Prostate gland (tissue), 2 donors: ENCODE data around the gene SHANK1. TPM values are rescaled to one million over a fixed set of nuclear protein-coding genes. Genes with fewer than 3 reads are reported as not detected.

ENCODE experiments used
- DNase-seq: peaks from one replicate; pipeline ENCODE4 v3.0.0-alpha.2; 2019; ENCODE audit warnings: low spot score
- H3K27ac ChIP-seq, 2 donors: fragments of 200-600 bp; sonication (generic); 2 replicates each; pipeline ENCODE4 v1.5.1; 2017 to 2019
- H3K27me3 ChIP-seq: fragments of 200-600 bp; sonication (generic); replicated peaks from 2 replicates; pipeline ENCODE4 v1.5.1; 2019; ENCODE audit not compliant: insufficient read depth
- H3K36me3 ChIP-seq, 2 donors: fragments of 200-600 bp; sonication (generic); 1 replicate in 1 of 2; 2 replicates in 1 of 2; pipeline versions ENCODE4 v1.5.1 to v1.8.1; 2017 to 2019
- H3K4me1 ChIP-seq: fragments of 200-600 bp; sonication (generic); replicated peaks from 2 replicates; pipeline ENCODE4 v1.5.1; 2019
- H3K4me3 ChIP-seq, 2 donors: fragments of 200-600 bp; sonication (generic); 2 replicates each; pipeline ENCODE4 v1.5.1; 2017 to 2019
- H3K9me3 ChIP-seq: fragments of 200-600 bp; sonication (generic); 2 replicates; pipeline ENCODE4 v1.5.1; 2017
- CTCF ChIP-seq, 4 experiments: fragments of 200-600 bp in 2 of 4; fragments of 450-650 bp in 2 of 4; sonication (generic) in 2 of 4; IDR thresholded peaks; 1 replicate in 3 of 4; 2 replicates in 1 of 4; pipeline ENCODE4 v1.5.1; 2016 to 2019; ENCODE audit warnings: antibody characterized with exemption in 4 of 4, mild to moderate bottlenecking in 2 of 4, moderate library complexity in 2 of 4
- POLR2A ChIP-seq: fragments of 450-650 bp; IDR thresholded peaks from one replicate; pipeline ENCODE4 v1.6.1; 2016; ENCODE audit warnings: antibody characterized with exemption, mild to moderate bottlenecking
- POLR2AphosphoS5 ChIP-seq: sonication (generic); formaldehyde crosslinking; IDR thresholded peaks from one replicate; pipeline ENCODE4 v1.6.1; 2017; ENCODE audit warnings: antibody characterized with exemption
- WGBS: methylation state at CpG from one replicate; pipeline ENCODE4 v1.1.5; 2018; 5-methylcytosine and 5-hydroxymethylcytosine counted together
- intact Hi-C: fragments of 100-400 bp; cut with DNase I; formaldehyde crosslinking; loops from one replicate; pipeline ENCODE4 v1.14.2; 2022
- total RNA-seq, 2 donors: library from RNA; depleted of rRNA; stranded (reverse); fragments of >200 nt; gene quantifications; one replicate each; pipeline ENCODE4 v1.1.0, GENCODE V29; 2016

Gene SHANK1
- total RNA-seq, 2 donors from 2014 or later = 0.91 to 2.3 TPM

- WGBS = 59% methylated on average over 1 of the region's 1 CpG
- no peak overlapping the region for H3K4me3 ChIP-seq
- no peaks in the 10 kb centered on the region for H3K9me3 ChIP-seq
- TF ChIP-seq POLR2A (no peak), CTCF (IDR thresholded peaks at IDR 0.05) (no peak), POLR2AphosphoS5 (no peak)
- intact Hi-C loops = no loop called here
- H3K4me1 ChIP-seq = no peaks in the 10 kb centered on the region
- DNase-seq = no peak
- no peak overlapping the region for H3K27ac ChIP-seq
- no peaks in the 10 kb centered on the region for H3K36me3 ChIP-seq
- H3K27me3 ChIP-seq = no peaks in the 10 kb centered on the region
Observed at GRCh38 chr19:50676625-50677197, 42.9 kb downstream of the SHANK1 start.

DNA sequence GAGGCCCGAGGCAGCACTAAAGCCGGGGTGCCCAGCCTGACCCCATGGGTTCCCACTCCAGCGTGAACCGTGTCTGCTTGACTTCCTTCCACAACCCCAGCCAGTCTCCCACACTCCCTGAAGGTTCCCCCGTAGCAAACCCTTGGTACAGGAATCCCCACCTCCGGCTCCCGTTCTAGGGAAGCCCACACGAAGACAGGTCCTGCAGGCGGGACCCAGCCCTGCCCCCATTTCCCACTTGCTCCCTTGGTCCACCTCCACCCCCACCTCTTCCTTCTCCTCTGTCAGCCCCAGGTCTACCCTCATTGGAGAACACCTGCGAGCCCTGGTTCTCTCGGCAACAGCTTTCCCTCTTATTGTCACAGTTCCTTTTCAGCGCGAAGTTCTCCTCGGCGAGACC is 46.5 kb downstream of the SHANK1 start:
- Histone ChIP-seq H3K4me3 (no peak overlapping the region), H3K36me3 (no peaks in the 10 kb centered on the region), H3K27ac (no peak overlapping the region), H3K27me3 (peaks cover 16% of the 10 kb centered on the region), H3K4me1 (no peaks in the 10 kb centered on the region), H3K9me3 (no peaks in the 10 kb centered on the region)
- no peak for DNase-seq
- TF ChIP-seq POLR2AphosphoS5 (no peak), CTCF (IDR thresholded peaks at IDR 0.05) (no peak), POLR2A (no peak)
- intact Hi-C loops = no loop called here
- 32% methylated on average over 15 of the region's 15 CpGs for WGBS

GRCh38 chr19:50670102-50670380 is 49.6 kb downstream of the SHANK1 start:
- H3K27me3 ChIP-seq = peaks cover 30% of the 10 kb centered on the region
- no peak for DNase-seq
- H3K36me3 ChIP-seq = no peaks in the 10 kb centered on the region
- intact Hi-C loops = no loop called here
- H3K4me1 ChIP-seq = no peaks in the 10 kb centered on the region
- no peak for TF ChIP-seq CTCF (IDR thresholded peaks at IDR 0.05)
- TF ChIP-seq POLR2A = no peak
- TF ChIP-seq POLR2AphosphoS5 = no peak
- H3K4me3 ChIP-seq = no peak overlapping the region
- H3K27ac ChIP-seq = no peak overlapping the region
- H3K9me3 ChIP-seq = no peaks in the 10 kb centered on the region
- WGBS = 27% methylated on average over 5 of the region's 5 CpGs

DNA sequence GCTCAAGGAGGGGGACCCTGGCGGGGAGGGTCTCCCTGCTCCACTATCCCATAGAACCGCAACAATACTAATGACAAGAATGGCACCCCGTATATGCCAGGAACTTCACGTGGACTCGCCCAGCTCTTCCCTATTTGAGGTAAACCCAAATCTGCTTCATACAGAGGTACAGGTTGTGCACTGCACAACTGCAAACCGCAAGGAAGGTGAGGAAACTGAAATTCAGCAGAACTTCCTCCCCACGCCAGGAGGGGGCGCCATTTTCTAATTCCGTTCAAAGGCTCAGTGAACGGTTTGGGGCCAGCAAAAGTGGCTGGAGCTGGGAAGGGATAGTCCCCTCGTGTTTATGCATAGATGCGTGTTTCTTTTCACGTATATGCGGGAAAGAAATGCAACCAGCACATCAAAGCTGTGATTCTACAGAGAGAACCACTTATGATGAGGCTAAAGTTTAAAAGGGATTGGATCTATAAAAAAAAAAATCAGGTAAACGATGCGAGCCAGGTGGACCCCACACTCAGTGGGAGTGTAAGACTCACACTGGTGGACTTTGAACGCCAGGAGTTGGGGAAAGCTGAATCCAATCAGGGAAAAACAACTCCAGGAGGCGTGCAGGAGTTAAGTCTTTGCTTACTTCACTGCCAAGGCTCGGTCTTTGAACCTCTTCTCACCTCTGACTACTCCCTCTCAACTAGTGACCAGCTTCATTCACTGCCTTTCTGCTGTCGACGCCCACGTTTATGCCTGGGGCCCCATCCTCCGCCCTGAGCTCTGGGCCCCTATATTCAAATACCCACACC is 50.1 kb downstream of the SHANK1 start:
- Histone ChIP-seq H3K36me3 (no peaks in the 10 kb centered on the region), H3K4me1 (no peaks in the 10 kb centered on the region), H3K27ac (no peak overlapping the region), H3K27me3 (peaks cover 30% of the 10 kb centered on the region), H3K4me3 (no peak overlapping the region), H3K9me3 (no peaks in the 10 kb centered on the region)
- DNase-seq = no peak
- TF ChIP-seq POLR2A (no peak), CTCF (IDR thresholded peaks at IDR 0.05) (peak; percentile 25 to 63 (median 54))
- WGBS = 40% methylated on average over 23 of the region's 23 CpGs
- intact Hi-C loops = no loop called here

- TF ChIP-seq CTCF (IDR thresholded peaks at IDR 0.05) = no peak
- no peak for TF ChIP-seq POLR2AphosphoS5
- TF ChIP-seq POLR2A = no peak
- H3K27me3 ChIP-seq = peaks cover 30% of the 10 kb centered on the region
- intact Hi-C loops = no loop called here
Observed at GRCh38 chr19:50668879-50669278, 50.7 kb downstream of the SHANK1 start.

More at GRCh38 chr19:50668879-50669278, 50.7 kb downstream of the SHANK1 start:
- 35% methylated on average over 19 of the region's 20 CpGs for WGBS
- Histone ChIP-seq H3K36me3 (no peaks in the 10 kb centered on the region), H3K27ac (no peak overlapping the region), H3K9me3 (no peaks in the 10 kb centered on the region), H3K4me3 (no peak overlapping the region), H3K4me1 (no peaks in the 10 kb centered on the region)
- DNase-seq = no peak
